GM21423 (cell line): ENCODE data around the gene PSME1.

Experiments
- ATAC-seq: cut with Tn5 transposase; IDR thresholded peaks from one replicate; pipeline ENCODE4 v1.9.1; 2021; ENCODE audit warnings: mild to moderate bottlenecking, moderate library complexity; ENCODE audit not compliant: unreplicated experiment

PSME1 gene

DNA sequence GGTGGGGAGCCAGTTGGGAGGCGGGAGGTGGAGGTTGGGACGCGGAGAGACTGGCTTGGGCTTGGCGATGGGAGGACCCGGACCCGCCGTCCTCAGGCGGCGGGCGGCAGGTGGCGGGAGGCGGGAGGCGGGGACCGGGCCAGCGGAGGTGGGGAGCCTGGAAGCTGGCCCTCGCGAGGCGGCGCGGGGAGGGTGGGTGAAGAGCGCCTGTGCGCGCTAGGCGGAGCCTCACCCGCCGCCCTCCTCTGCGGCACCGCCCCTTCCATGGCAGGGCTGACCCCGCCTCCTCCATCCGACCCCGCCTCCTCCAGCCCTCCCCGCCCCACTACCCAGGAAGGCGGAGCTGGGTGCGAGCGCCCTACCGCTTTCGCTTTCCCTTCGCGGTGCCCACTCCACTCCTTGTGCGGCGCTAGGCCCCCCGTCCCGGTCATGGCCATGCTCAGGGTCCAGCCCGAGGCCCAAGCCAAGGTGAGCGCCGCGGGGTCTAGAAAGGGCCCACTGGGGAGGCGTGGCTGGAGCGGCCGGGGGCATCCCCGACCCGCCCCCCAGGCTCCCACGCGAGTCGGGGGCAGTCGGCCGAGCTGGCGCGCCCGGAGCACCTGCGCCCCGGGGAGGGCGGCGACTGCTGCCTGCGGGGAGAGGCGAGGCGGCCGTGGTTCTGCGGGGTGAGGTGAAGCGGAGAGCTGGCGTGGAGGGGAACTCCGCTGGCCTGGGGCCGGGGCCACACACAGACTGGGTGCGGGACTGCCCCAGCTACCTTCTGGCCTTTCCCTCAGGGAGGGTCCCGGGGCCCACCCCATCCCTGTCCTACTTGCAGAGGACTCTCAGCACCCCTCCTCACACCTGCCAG, at the start of gene PSME1:
Gene PSME1, plus strand, starts transcription at position 361 of the 850 bp plus-strand sequence. Its CDS starts 69 bp downstream, at position 430.
- peak; percentile 84 for ATAC-seq

DNA sequence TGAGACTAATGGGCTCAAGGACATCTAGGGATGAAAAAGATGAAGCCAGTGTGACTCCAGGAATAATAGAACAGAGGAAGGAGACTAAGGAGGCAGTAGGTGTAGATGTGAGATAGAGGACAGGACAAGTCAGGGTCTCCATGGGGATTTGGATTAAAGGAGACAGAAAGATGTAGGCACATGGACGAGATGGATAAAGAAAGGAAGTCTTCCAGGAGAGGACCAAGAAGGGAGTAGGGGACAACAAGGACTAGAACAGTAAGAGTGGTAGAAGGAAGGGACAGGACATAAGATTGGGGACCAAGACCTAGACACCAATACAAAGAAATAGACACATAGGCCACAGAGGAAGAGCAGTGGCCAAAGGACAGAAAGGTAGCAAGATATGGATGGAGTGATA, 49.0 kb upstream of the PSME1 start:
- no peak for ATAC-seq

DNA sequence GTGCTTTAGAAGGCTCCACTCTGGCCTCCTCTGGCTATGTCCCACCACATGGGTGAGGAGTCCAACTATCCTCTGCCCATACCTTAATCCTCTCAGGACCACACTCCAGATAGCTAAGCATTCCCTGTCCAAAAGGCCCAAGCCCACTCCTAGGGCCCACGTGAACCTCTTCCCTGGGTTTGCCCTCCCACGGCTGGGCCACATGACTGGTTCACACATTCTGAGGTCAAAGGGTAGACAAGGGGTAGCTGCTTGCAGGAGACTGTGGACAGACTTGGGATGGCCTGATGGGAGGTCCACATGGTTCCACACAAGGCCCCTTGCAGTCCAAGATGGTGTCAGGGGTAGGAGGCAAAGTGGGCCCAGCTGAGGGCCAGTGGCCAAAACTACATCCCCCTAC, 47.9 kb upstream of the PSME1 start:
- no peak for ATAC-seq

DNA sequence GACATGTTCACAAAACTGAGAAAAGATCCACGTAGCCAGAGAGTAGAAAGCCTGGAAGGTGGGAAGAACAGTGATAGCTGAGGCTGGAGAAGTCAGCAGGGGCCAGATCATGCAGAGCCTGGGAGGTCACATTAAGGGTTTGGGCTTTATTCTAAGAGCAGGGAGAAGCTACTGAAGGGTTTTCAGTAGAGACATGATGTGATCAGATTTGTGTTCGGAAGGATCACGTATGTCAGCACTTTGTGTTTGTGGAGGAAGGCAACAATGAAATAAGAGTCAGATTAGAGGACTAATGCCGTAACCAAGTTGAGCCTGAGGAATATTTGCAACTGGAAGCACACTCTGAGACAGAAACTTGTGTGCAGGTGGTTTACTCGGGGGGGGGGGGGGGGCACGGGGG, 46.1 kb upstream of the PSME1 start:
- no peak for ATAC-seq

DNA sequence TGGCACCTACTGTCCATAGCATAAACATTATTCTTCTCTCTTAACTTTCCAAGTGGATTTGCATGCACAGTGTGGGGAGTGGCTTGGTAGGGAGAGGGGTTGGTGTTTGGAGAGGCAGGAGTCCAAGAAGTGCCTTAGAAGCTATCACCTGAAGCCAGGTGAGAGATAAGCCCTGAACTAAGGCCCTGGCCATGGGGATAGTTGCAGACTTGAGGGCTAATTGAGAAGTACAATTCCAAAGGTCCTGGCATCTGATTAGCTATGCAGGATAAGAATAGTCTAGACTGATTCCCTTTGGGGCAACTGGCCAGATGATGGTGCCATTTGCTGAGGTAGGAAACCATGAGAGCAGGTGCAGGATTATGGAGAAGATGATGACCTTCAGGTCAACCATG, 43.9 kb upstream of the PSME1 start:
- ATAC-seq, result no peak

DNA sequence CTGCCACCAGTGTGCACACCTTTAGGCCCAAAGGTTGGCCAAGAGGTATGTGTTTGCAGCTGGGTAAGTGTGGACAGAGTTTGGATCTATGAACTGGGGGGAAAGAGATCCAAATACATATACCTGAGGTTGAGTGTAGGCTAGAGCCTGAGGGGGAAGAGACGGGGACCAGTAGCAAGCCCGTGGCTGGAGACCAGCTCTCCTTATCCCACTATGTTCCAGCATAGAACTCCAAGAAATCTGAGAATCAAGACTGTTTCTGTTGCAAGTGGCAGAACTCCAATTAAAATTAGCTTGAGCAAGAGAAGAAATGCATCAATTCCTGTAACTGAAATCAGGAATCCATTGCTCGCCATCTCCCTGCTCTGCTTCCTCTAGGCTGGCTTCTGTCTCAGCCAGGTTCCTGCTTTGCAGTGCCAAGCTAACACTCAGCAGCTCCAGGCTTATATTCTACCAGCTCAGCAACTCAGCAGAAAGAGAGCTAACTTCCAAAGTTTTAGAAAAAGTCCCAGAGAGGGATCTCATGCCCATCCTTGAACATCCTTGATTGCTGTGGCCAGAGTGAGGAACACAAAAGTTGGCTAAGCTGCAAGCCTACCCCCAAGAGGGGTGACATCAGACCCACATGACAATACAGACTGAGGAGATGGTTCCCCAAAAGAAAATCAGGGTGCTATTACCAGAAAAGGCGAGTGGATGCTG, 43.3 kb upstream of the PSME1 start:
- no peak for ATAC-seq

DNA sequence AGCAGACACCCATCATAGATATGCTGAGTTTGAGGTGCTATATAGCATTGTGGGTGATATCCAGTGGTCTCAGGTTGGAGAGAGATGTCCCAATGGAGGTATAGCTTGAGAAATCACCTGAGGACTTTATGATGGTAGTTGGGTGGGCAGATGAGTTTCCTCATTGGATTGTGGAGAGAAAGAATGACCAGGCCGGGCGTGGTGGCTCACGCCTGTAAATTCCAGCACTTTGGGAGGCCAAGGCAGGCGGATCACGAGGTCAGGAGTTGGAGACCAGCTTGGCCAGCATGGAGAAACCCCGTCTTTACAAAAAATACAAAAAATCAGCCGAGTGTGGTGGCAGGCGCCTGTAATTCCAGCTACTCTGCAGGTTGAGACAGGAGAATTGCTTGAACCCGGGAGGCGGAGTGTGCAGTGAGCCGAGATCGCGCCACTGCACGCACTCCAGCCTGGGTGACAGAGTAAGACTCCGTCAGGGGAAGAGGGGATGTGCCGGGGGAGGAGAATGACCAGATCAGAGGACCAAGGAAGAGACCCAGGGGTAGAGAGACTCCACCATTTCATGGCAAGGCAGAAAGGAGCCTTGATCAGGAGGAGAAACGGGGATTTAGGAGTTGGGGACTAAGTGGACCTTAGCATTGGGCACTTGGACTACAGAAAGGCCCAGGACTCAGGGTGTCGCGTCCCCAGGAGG, 42.6 kb upstream of the PSME1 start:
- ATAC-seq, result no peak

DNA sequence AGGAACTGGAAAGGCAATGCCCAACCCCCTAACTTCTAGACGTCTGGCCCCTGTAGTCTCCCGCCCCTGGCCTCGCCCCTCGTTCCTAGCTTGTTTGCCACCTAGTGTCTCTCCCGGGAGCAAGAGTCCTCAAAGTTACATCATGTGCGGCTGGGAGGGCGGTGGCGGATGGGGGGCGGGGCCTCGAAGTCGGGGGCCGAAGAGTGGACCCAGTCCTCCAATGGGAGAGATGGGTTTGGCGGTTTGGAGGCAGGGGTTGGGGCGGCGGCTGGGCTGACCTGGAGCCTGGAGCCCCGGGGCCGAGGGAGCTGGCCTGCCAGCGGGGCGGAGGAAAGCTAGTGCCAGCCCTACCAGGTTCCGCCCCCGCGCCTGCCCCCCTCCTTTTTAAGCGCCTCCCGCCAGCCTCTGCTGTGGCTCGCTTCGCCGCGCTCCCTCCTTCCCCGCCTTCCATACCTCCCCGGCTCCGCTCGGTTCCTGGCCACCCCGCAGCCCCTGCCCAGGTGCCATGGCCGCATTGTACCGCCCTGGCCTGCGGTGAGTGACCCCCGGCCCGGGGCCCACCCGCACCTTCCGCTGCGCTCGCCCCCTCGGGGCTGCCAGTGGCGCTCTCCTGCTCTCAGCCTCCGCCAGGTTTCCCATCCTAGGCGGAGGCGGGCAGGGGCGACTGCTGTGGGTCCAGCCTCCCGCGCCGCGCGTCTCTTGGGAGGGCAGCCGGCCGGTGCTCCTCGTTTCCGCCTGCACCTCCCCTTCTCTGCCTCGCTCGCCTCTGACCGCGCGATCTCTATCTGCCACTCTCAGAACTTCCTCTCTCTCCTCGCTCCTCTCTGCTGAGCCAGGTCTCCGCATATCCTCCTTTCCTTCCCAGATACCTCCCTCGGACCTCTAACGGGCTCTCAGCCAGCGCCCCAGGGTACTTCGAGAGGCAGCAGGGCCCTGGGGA, 41.8 kb upstream of the PSME1 start, which contains the start of gene PCK2:
Gene PCK2, plus strand, starts transcription at position 411 of the 940 bp plus-strand sequence. Its CDS starts 95 bp downstream, at position 506.
- ATAC-seq, result peak; percentile 46

DNA sequence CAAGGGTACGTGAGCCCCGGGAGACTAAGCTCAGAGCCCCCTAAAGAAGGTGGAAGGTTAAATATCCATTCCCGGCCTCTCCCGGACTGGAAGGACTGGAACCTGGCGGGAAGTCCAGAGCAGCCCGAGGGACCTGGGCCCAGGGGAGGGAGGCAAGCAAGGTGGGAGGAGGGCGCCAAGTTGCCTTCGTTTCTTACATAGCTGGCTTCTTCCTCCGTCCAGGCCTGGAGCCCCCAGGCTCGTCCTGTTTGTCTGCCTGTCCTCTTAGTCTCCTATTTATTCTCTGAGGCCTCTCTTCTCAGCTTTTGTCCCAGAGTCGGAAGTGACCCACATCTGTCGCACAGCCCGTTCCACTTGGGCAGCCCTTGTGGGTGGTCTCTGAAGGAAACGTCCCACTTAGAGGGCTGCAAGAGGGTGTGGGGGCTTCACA, 41.1 kb upstream of the PSME1 start:
- ATAC-seq, result no peak

DNA sequence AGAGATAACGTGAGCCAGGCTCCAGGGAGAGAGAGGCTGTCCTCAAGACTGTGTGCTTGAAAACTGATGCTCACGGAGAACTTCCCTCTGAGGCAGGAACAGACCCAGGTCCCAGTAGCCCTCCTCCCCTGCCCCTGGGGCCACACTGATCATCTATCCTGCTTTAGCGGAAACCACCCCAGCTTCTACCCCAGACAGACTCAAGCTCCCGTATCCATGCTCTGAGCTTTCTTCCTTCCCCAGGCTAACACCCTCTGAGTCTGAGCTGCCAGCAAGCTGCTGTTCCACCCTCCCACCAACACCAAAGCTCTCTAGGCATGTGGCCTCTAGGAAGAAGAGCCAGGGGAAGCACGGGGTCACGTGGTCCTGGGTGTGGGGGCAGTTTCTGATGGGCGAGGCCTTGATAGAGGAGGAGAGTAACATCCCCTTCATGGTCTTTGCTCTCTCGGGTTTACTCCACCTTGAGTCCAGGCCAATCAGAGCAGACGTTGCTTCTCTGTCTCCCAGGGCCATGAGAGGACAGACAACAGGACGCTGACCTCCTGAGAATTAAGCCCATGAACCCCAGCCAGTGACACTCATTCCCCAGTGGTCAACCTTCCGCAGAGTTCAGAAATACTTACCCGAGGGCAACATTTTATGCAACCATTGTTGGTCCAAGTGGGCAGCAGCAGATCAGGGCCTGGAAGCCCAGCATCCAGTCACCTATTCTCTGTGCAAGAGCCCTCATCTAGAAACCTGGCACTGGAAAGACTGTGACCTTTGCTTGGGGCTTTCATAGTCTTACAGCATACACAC, 40.5 kb upstream of the PSME1 start:
- ATAC-seq, result peak; percentile 63

DNA sequence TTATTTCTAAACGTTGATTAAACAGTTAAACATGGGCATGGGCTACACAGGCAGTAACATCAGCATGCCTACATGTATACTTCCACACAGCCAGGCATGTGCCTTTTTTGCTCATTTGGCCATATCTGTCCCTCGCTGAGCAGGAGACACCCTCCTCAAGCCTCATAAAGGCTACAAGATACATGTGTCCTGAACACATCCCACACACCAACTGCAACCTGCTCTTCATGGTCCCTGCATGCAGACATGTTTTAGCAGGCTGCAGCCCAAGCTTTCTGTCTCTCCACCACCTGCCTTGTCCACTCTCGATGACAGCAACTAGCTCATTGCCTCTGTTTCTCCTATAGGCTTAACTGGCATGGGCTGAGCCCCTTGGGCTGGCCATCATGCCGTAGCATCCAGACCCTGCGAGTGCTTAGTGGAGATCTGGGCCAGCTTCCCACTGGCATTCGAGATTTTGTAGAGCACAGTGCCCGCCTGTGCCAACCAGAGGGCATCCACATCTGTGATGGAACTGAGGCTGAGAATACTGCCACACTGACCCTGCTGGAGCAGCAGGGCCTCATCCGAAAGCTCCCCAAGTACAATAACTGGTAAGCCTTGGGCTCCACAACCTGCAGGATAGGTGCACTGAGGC, 39.3 kb upstream of the PSME1 start:
- ATAC-seq, result no peak

DNA sequence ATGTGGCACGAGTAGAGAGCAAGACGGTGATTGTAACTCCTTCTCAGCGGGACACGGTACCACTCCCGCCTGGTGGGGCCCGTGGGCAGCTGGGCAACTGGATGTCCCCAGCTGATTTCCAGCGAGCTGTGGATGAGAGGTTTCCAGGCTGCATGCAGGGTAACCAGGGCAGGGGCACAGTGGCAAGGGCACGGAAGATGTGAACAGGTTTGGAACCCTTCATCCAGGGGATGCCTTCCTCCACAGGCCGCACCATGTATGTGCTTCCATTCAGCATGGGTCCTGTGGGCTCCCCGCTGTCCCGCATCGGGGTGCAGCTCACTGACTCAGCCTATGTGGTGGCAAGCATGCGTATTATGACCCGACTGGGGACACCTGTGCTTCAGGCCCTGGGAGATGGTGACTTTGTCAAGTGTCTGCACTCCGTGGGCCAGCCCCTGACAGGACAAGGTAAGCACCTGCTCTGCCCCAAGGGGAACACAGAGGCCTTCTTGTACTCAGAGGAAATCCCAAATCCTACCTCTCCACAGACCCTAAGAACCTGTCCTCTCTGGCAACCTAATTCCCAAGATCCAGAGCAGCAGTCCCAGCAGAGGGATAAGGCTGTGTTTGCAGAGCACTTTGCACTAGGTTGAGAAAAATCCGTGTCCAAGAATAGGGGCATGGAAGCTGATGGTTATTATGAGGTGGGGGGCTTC, 37.6 kb upstream of the PSME1 start:
- no peak for ATAC-seq

DNA sequence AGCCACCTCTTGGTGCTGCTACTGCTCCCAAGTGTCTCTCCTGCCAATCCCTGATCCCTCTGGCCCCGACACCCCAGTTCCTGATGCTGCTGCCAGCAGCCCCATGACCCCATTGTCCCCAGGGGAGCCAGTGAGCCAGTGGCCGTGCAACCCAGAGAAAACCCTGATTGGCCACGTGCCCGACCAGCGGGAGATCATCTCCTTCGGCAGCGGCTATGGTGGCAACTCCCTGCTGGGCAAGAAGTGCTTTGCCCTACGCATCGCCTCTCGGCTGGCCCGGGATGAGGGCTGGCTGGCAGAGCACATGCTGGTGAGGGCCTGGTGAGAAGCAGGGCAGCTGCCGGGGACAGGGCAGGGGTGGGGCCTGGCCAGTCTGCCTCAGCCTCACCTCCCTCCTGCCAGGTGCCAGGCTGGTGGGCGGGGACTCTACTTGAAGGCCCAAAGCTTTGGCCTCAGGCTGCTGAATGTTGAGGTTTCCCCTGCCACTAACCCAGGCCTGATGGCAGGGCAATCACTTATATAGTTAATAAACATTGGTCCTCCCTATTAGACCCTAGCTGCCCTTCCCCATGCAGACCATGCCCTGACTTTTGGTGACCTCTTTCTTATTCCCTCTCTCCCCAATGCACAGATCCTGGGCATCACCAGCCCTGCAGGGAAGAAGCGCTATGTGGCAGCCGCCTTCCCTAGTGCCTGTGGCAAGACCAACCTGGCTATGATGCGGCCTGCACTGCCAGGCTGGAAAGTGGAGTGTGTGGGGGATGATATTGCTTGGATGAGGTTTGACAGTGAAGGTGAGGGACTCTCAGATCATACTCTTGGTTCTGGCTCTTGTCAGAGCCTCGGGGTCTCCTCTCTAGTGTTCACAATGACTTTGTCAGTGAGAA, 36.8 kb upstream of the PSME1 start:
- no peak for ATAC-seq

DNA sequence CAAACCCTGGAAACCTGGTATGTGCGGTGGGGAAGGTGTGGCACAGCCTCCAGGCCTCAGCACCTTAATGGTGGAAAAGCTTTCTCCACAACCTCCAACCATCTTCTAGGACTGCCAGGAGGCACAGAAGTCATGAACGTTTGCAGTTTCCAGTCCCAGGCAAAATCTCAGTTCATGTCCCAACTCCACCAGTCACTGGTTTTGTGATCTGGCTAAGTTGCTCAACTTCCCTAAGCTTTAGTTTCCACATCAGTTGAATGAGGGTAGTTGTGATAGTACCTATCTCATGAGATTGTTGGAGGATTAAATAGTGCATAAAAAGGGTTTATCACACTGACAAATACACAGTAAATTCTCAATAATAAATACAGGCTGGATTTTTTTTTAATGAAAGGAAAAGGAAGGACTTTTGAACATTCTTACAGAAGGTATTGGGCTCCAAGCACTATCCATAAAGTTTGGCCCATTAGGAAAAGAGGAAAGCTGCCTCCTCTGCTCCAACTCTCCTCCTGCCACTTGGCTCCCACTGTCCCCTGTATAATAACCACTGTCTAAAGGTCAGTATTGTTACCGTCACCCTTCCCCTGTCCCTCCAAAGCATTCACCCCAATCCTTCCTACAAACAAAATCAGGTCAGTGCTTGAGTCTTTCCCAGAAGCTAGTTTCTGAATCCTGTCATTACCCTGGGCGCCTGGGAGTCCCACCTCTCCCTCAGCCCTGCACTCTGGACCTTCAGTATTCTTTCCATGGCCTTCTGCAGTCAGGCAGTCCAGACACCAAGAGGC, 35.6 kb upstream of the PSME1 start:
- no peak for ATAC-seq

DNA sequence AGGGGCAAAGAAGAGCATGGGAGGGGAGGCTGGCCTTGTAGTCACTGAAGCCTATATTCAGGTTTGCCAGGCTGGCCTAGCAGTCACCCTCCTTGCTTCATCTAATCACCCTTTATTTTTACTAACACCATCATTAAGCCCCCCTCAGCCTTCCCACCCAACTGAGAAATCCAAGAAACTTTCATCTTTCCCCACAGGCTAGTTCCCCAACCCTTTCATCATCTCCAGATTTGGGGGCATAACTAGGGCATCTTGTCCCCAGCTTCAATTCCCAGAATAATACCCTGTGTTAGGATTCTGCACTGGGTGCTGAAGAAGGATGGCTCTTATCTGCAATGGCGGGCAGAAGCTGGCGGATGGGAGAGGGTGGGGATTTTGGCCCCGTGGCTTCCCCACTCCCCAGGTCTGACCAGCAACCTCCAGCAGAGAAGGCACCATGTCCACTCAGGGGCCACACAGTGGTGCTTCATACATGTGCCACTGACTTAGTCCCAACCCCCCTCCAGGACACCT, 35.0 kb upstream of the PSME1 start:
- ATAC-seq, result no peak

DNA sequence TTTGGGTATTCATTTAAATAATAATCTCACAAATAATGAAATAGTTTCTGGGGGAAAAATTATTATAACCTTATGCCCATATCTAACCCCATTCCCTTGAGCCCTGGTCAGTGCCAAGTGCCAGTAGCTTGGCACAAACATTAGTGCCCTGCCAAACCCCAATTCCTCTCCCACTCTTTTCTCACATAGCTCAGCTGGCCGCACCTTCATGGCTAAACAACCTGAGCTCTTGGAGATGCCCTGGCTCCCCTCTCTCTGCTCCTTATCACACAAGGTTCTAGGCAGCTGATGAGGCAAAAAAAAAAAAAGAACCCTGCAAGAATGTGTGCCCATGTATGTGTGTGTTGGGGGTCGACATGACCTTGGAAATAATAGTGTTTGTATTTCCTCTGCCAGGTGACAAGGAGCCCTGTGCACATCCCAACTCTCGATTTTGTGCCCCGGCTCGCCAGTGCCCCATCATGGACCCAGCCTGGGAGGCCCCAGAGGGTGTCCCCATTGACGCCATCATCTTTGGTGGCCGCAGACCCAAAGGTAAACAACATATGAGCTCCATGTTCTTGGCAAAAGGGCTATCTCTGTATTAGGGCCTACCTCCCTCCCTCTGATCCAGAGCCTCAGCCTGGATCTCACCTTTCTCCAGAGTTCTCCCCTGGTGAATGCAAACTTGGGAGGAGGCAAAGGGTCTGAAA, 33.5 kb upstream of the PSME1 start:
- ATAC-seq, result no peak
